HepG2 (cell line): ENCODE data around the gene ZSCAN31. TPM values are rescaled to one million over a fixed set of nuclear protein-coding genes. Genes with fewer than 3 reads are reported as not detected.
A peak's percentile ranks its signal among the peaks of the same experiment; 100 is the strongest.

Source experiments
- CHD4 ChIP-seq: fragments of 200-600 bp; sonication (generic); IDR thresholded peaks from 2 replicates; pipeline ENCODE4 v1.7.0; 2017; ENCODE audit warnings: mild to moderate bottlenecking, low read length, borderline replicate concordance
- DR1 ChIP-seq: sonication (generic); formaldehyde crosslinking; IDR thresholded peaks from 2 replicates; pipeline ENCODE4 v1.8.0; 2021; ENCODE audit warnings: mild to moderate bottlenecking, missing genetic modification reagents, inconsistent platforms
- EP300 ChIP-seq, 3 experiments: sonication (generic) in 1 of 3; formaldehyde crosslinking in 1 of 3; IDR thresholded peaks; 2 replicates each; pipeline versions ENCODE4 v1.5.1 to v1.6.1; 2011 to 2020; ENCODE audit warnings: low read depth in 2 of 3, low read length in 2 of 3, borderline replicate concordance in 1 of 3, improper control_type of control experiment in 1 of 3, mild to moderate bottlenecking in 1 of 3, missing genetic modification reagents in 1 of 3, moderate library complexity in 1 of 3
- ESRRA ChIP-seq: sonication (generic); formaldehyde crosslinking; IDR thresholded peaks from 2 replicates; pipeline ENCODE4 v1.5.1; 2020; ENCODE audit warnings: mild to moderate bottlenecking, low read depth, missing genetic modification reagents
- GABPA ChIP-seq, 2 experiments: IDR thresholded peaks; 2 replicates each; pipeline ENCODE4 v1.6.1; 2011 to 2016; ENCODE audit warnings: low read depth in 2 of 2, low read length in 1 of 2, missing biosample characterization in 1 of 2, missing genetic modification characterization in 1 of 2
- HES4 ChIP-seq: sonication (generic); formaldehyde crosslinking; IDR thresholded peaks from 2 replicates; pipeline ENCODE4 v1.9.0; 2021; ENCODE audit warnings: mild to moderate bottlenecking, missing genetic modification reagents, borderline replicate concordance
- HIVEP1 ChIP-seq: sonication (generic); formaldehyde crosslinking; IDR thresholded peaks from 2 replicates; pipeline ENCODE4 v1.4.0; 2020; ENCODE audit warnings: mild to moderate bottlenecking, missing genetic modification reagents
- KLF12 ChIP-seq: sonication (generic); formaldehyde crosslinking; IDR thresholded peaks from 2 replicates; pipeline ENCODE4 v1.4.0; 2020; ENCODE audit warnings: missing genetic modification reagents, borderline replicate concordance
- MYPOP ChIP-seq: sonication (generic); formaldehyde crosslinking; IDR thresholded peaks from 2 replicates; pipeline ENCODE4 v1.8.1; 2023; ENCODE audit warnings: mild to moderate bottlenecking, moderate library complexity, missing genetic modification reagents
- PATZ1 ChIP-seq: sonication (generic); formaldehyde crosslinking; IDR thresholded peaks from 2 replicates; pipeline ENCODE4 v1.4.0; 2020; ENCODE audit warnings: missing genetic modification reagents
- PLSCR1 ChIP-seq: sonication (generic); formaldehyde crosslinking; IDR thresholded peaks from 2 replicates; pipeline ENCODE4 v1.5.0; 2020; ENCODE audit warnings: missing genetic modification reagents, mild to moderate bottlenecking, borderline replicate concordance
- PREB ChIP-seq: sonication (generic); formaldehyde crosslinking; IDR thresholded peaks from 2 replicates; pipeline ENCODE4 v1.4.0; 2020; ENCODE audit warnings: missing genetic modification reagents
- SMARCE1 ChIP-seq: fragments of 450-650 bp; IDR thresholded peaks from 2 replicates; pipeline ENCODE4 v1.6.1; 2017; ENCODE audit warnings: borderline replicate concordance
- STAT6 ChIP-seq: sonication (generic); formaldehyde crosslinking; IDR thresholded peaks from 2 replicates; pipeline ENCODE4 v1.4.0; 2020; ENCODE audit warnings: missing genetic modification reagents, mild to moderate bottlenecking, borderline replicate concordance
- ZNF12 ChIP-seq: sonication (generic); formaldehyde crosslinking; IDR thresholded peaks from 2 replicates; pipeline ENCODE4 v1.5.0; 2020; ENCODE audit warnings: missing genetic modification reagents
- ZNF484 ChIP-seq: sonication (generic); formaldehyde crosslinking; IDR thresholded peaks from 2 replicates; pipeline ENCODE4 v1.5.1; 2020; ENCODE audit warnings: mild to moderate bottlenecking, low read depth, missing genetic modification reagents, borderline replicate concordance
- ZNF562 ChIP-seq: sonication (generic); formaldehyde crosslinking; IDR thresholded peaks from 2 replicates; pipeline ENCODE4 v1.8.0; 2022; ENCODE audit warnings: missing genetic modification reagents, borderline replicate concordance
- ZNF660 ChIP-seq: sonication (generic); formaldehyde crosslinking; IDR thresholded peaks from 2 replicates; pipeline ENCODE4 v1.5.1; 2020; ENCODE audit warnings: mild to moderate bottlenecking, low read depth, missing genetic modification reagents, borderline replicate concordance
- ZNF674 ChIP-seq: sonication (generic); formaldehyde crosslinking; IDR thresholded peaks from 2 replicates; pipeline ENCODE4 v1.5.0; 2020; ENCODE audit warnings: low read depth, mild to moderate bottlenecking, missing genetic modification reagents
- polyA plus RNA-seq, 8 experiments: library from polyadenylated mRNA; depleted of rRNA in 3 of 8; stranded (reverse) in 7 of 8; unstranded in 1 of 8; fragments of >200 nt; fragmentation: Illumina TruSeq in 4 of 8; extraction: Trizol in 4 of 8; gene quantifications; 2 replicates each; pipeline versions ENCODE4 v1.2.1 to v1.2.3, GENCODE V29; 2011 to 2016; ENCODE audit warnings: low read depth in 4 of 8, missing spikeins in 1 of 8, mixed read lengths in 1 of 8; ENCODE audit not compliant: insufficient read depth in 1 of 8
- total RNA-seq, 5 experiments: library from RNA; depleted of rRNA; stranded (reverse); fragments of >200 nt; fragmentation: Illumina TruSeq; extraction: Trizol; gene quantifications; 2 replicates each; pipeline ENCODE4 v1.2.3, GENCODE V29; 2016; ENCODE audit warnings: low read depth in 1 of 5

The ZSCAN31 gene
- total and polyA plus RNA-seq, 2 of the 13 experiments (the other 11 are each of a cell fraction or from before 2014, with no cell fraction given), result 5.3 to 6.2 TPM

GRCh38 chr6:28355743-28356665 lies 20.1 kb upstream of the ZSCAN31 start (continued):
- no peak for TF ChIP-seq HIVEP1 (CRISPR knock-in tag)
- TF ChIP-seq HES4, result no peak
- TF ChIP-seq CHD4, result no peak; the same call in 1 of the 2 replicates
- TF ChIP-seq KLF12 (CRISPR knock-in tag), result no peak
- TF ChIP-seq MYPOP (CRISPR knock-in tag), result no peak
- 0 out of 2 replicates have a peak, but pooled peaks have one; percentile 8 for TF ChIP-seq ZNF12 (CRISPR knock-in tag)
- no peak for TF ChIP-seq PREB
- TF ChIP-seq SMARCE1, result no peak
- TF ChIP-seq DR1 (CRISPR knock-in tag), result peak; percentile 48; the same call in 1 of the 2 replicates
- no peak for TF ChIP-seq GABPA (IDR thresholded peaks at IDR 0.05; ENCODE audit: low read depth, low read length)
- TF ChIP-seq GABPA (CRISPR knock-in tag; IDR thresholded peaks at IDR 0.05; ENCODE audit: low read depth), result peak; percentile 64
- TF ChIP-seq ZNF484 (CRISPR knock-in tag), result no peak
- TF ChIP-seq ZNF562 (CRISPR knock-in tag), result no peak
- no peak for TF ChIP-seq EP300 (IDR thresholded peaks at IDR 0.05; ENCODE audit: low read depth in 2 of 2, low read length in 2 of 2)
- no peak for TF ChIP-seq EP300 (CRISPR knock-in tag; IDR thresholded peaks at IDR 0.05; ENCODE audit: borderline replicate concordance)
- no peak for TF ChIP-seq ZNF660
- TF ChIP-seq PATZ1, result 0 out of 2 replicates have a peak, but pooled peaks have one; percentile 12
- TF ChIP-seq ESRRA, result 0 out of 2 replicates have a peak, but pooled peaks have one; percentile 44
- no peak for TF ChIP-seq PLSCR1 (CRISPR knock-in tag)
- TF ChIP-seq ZNF674, result no peak
- no peak for TF ChIP-seq STAT6
